Activated naive CD4-positive, alpha-beta T cell treated with anti-CD3 and anti-CD28 coated beads, Interleukin-2, amount 10 ng/mL, durations not matched to agents 7 days and 5 days (primary cell): ENCODE data around the gene DLG2.
"Not testable (repeated sequence)": the region's sequence is repeated elsewhere in the genome, so short reads cannot be mapped to it uniquely, and the experiment has no call there.

Experiments
- CTCF ChIA-PET: fragments of 350-600 bp; sonication (Branson Sonifier 250); formaldehyde crosslinking; loops from one replicate; lab custom pipeline; 2021; ENCODE audit warnings: antibody characterized with exemption; lab: Charles Lee
- DNase-seq: peaks from one replicate; pipeline ENCODE4 v3.0.0-alpha.2; 2020
- H3K27ac Mint-ChIP-seq: one replicate; pipeline ENCODE4 v1.8.0; 2021; ENCODE audit warnings: mild to moderate bottlenecking, moderate library complexity, mixed read lengths
- H3K27me3 Mint-ChIP-seq: one replicate; pipeline ENCODE4 v1.8.0; 2021; ENCODE audit warnings: mild to moderate bottlenecking, mixed read lengths
- H3K36me3 Mint-ChIP-seq: one replicate; pipeline ENCODE4 v1.8.0; 2021; ENCODE audit warnings: mixed read lengths
- H3K4me1 Mint-ChIP-seq: one replicate; pipeline ENCODE4 v1.8.0; 2021; ENCODE audit warnings: mixed read lengths
- H3K4me3 Mint-ChIP-seq: one replicate; pipeline ENCODE4 v1.8.0; 2021; ENCODE audit warnings: mild to moderate bottlenecking, moderate library complexity, mixed read lengths
- H3K9me3 Mint-ChIP-seq: one replicate; pipeline ENCODE4 v1.8.0; 2021; ENCODE audit warnings: mixed read lengths

DLG2 gene

DNA sequence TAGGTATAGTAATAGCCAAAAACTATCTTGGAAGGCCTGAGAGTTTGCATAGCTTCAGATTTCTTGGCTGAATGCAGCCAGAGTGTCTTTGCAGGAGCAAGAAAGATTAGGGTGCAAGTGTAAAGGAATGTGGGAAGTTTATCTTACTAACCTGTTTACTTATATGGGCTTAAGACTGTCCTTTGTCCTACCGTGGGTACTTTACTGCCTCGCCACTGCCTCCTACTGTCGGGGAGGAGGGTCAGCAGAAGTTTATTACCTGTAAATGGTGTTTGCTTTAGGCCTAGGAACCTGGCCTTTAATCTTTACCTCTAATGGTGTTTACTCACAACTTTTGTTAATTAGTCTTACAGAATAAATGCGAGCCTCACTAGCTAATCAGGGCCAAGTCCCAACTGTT is 633.8 kb downstream of the DLG2 start:
- no peaks in the 10 kb centered on the region for H3K27me3 Mint-ChIP-seq
- no peak overlapping the region for H3K27ac Mint-ChIP-seq
- CTCF ChIA-PET: no interaction called here
- no peak for DNase-seq
- no peak overlapping the region for H3K4me3 Mint-ChIP-seq
- no peaks in the 10 kb centered on the region for H3K36me3 Mint-ChIP-seq
- peaks cover 22% of the 10 kb centered on the region for H3K9me3 Mint-ChIP-seq
- no peaks in the 10 kb centered on the region for H3K4me1 Mint-ChIP-seq

DNA sequence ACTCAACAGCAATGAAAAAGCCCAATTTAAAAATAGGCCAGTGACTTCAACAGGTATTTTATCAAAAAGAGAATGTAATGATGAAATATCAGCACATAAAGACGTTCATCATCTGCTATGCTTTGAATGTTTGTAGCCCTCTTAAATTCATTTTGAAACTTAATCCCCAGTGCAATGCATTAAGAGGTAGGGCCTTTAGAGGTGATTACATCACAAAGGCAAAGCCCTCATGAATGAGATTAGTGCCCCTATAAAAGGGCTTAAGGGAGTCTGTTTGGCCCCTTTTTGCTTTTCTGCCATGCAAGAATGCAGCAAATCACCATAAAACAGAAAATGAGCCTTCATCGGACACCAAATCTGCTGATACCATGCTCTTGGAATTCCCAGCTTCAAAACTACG is 637.0 kb downstream of the DLG2 start:
- no peaks in the 10 kb centered on the region for H3K36me3 Mint-ChIP-seq
- peaks cover 16% of the 10 kb centered on the region for H3K9me3 Mint-ChIP-seq
- H3K4me1 Mint-ChIP-seq: no peaks in the 10 kb centered on the region
- H3K27ac Mint-ChIP-seq: no peak overlapping the region
- H3K4me3 Mint-ChIP-seq: no peak overlapping the region
- no peak for DNase-seq
- CTCF ChIA-PET: no interaction called here
- no peaks in the 10 kb centered on the region for H3K27me3 Mint-ChIP-seq

DNA sequence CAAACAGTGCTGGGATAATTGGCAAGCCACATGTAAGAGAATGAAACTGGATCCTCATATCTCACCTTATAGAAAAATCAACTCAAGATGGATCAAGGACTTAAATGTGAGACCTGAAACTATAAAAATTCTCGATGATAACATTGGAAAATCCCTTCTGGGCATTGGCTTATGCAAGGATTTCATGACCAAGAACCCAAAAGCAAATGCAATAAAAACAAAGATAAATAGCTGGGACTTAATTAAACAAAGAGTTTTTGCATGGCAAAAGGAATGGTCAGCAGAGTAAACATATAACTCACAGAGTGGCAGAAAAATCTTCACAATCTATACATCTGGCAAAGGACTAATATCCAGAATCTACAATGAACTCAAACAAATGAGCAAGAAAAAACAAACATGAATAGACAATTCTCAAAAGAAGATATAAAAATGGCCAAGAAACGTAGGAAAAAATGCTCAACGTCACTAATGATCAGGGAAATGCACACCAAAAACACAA is 639.4 kb downstream of the DLG2 start:
- H3K27me3 Mint-ChIP-seq, H3K36me3 Mint-ChIP-seq, H3K27ac Mint-ChIP-seq, H3K4me3 Mint-ChIP-seq, DNase-seq, CTCF ChIA-PET, H3K4me1 Mint-ChIP-seq: not testable (repeated sequence)
- peaks cover 24% of the 10 kb centered on the region for H3K9me3 Mint-ChIP-seq

DNA sequence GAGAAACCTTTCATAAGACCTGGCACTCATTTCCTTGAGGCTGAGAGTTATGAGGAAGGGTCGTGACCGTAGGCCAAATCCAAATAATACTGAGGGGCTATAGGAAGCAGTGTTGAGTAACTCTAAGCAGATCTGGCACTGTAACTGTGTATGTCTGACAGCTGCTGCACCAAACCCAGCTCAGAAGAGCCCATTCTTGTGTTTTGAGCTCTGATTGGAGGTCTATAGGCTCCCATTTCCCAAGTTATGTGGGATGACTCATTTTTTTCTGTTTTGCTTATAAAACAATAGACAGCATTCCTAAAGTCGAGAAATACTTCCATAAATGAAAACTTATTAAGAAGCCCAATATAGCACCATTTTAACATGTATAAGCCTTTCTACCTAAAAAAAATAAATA is 645.8 kb downstream of the DLG2 start:
- H3K4me3 Mint-ChIP-seq: no peak overlapping the region
- H3K9me3 Mint-ChIP-seq: peaks cover 29% of the 10 kb centered on the region
- no peaks in the 10 kb centered on the region for H3K4me1 Mint-ChIP-seq
- no peak overlapping the region for H3K27ac Mint-ChIP-seq
- H3K27me3 Mint-ChIP-seq: no peaks in the 10 kb centered on the region
- CTCF ChIA-PET: no interaction called here
- DNase-seq: no peak
- no peaks in the 10 kb centered on the region for H3K36me3 Mint-ChIP-seq

DNA sequence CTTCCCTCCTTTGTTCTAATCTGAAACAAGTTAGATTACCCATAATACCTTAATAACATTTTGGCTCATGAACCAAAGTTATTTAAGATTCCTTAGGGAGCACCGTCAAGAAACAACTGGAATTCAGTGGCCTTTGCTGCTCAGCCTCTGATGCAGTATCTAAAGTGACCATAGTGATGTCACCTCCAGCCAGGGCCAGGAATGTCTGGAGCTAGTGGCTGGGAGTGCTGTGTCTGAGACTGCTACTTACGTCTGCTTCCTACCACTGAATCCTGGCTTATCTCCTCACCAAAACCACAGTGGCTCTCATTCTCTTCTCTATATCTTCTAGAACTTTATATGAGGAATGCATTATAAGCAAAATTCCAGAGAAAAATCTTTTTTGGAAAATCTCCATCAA is 658.0 kb downstream of the DLG2 start:
- Mint-ChIP-seq H3K27me3 (no peaks in the 10 kb centered on the region), H3K27ac (no peak overlapping the region), H3K9me3 (peaks cover 16% of the 10 kb centered on the region), H3K4me1 (no peaks in the 10 kb centered on the region), H3K4me3 (no peak overlapping the region), H3K36me3 (no peaks in the 10 kb centered on the region)
- CTCF ChIA-PET: no interaction called here
- no peak for DNase-seq

DNA sequence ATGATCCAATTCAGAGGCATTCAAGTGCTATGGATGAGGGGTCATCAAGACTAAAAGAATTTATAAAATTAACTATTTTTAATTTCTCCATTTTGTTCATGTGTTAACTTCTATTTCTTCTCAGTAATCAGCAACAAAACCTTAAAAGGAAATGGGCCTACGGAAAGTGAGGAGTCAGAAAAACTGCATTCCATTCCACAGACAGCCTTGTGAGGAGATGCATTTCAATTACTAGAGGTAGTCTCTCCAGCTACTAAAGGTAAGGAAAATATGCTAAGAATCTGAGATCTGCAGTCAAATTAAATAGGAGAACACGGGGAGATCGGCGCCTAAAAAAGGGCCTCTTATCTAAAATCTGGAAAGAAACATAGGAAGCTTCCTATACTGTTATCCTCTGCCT is 661.7 kb downstream of the DLG2 start:
- Mint-ChIP-seq H3K9me3 (peaks cover 21% of the 10 kb centered on the region), H3K27ac (no peak overlapping the region), H3K27me3 (no peaks in the 10 kb centered on the region), H3K36me3 (no peaks in the 10 kb centered on the region), H3K4me1 (no peaks in the 10 kb centered on the region), H3K4me3 (no peak overlapping the region)
- CTCF ChIA-PET: no interaction called here
- DNase-seq: no peak

DNA sequence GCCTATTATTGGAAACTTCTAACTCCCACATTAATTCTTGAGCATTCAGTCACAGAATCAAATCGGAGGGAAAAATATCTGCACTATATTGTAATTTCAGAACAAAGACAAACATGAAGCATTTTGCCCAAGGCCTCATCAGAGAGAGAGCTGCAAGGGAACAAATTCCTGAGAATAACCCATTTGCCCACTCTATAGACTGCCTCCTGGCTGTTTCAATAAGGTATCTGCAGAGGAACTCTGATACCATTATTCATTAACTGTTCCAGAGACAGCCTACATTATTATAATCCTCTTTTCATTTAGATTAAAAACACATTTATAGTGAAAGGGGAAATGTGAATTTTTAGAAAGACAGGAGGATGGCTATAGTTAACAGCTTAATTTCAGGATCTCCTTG is 663.9 kb downstream of the DLG2 start:
- CTCF ChIA-PET: no interaction called here
- no peak for DNase-seq
- Mint-ChIP-seq H3K27me3 (no peaks in the 10 kb centered on the region), H3K4me1 (no peaks in the 10 kb centered on the region), H3K27ac (no peak overlapping the region), H3K36me3 (no peaks in the 10 kb centered on the region), H3K9me3 (peaks cover 14% of the 10 kb centered on the region), H3K4me3 (no peak overlapping the region)

DNA sequence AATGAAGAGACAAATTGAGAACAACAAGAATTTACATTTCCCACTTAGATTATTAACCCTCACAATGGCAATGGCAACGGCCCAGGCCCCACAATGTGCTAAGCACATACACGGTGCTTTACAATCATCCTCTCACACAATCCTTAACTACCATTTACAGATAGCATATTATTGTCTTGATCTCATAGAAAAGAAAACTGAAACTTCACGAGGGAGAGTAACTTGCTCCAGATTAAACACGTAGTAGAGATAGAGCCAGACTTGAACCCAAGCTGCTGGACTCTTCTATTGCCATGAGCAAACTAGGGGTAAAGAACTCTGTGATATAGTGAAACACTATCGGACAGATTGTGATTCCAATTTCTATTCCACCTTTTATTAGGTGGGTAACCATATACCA is 665.1 kb downstream of the DLG2 start:
- no peak overlapping the region for H3K27ac Mint-ChIP-seq
- no peak for DNase-seq
- H3K9me3 Mint-ChIP-seq: peaks cover 14% of the 10 kb centered on the region
- no peaks in the 10 kb centered on the region for H3K36me3 Mint-ChIP-seq
- CTCF ChIA-PET: no interaction called here
- no peak overlapping the region for H3K4me3 Mint-ChIP-seq
- no peaks in the 10 kb centered on the region for H3K4me1 Mint-ChIP-seq
- H3K27me3 Mint-ChIP-seq: no peaks in the 10 kb centered on the region

DNA sequence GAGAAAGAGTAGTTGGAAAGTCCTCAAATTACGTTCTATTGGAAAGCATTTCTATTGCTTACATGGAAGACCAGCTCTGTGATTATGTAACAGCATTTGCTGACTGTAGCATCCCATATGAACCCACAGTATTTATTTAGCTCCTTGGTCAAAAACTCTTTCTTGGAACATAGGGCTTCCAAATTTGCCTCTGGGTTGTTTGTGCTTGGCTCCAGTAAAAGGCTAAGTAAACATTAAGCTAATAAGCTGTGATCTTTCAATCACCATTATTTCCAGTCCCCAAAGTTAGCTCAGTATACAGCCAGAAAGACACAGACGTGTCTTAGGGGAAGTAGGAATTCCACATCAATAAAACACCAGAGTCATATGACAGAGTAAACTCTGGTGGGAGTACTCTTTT is 668.8 kb downstream of the DLG2 start:
- Mint-ChIP-seq H3K4me3 (no peak overlapping the region), H3K9me3 (peaks cover 14% of the 10 kb centered on the region), H3K4me1 (no peaks in the 10 kb centered on the region), H3K36me3 (no peaks in the 10 kb centered on the region), H3K27me3 (no peaks in the 10 kb centered on the region), H3K27ac (no peak overlapping the region)
- CTCF ChIA-PET: no interaction called here
- DNase-seq: no peak

DNA sequence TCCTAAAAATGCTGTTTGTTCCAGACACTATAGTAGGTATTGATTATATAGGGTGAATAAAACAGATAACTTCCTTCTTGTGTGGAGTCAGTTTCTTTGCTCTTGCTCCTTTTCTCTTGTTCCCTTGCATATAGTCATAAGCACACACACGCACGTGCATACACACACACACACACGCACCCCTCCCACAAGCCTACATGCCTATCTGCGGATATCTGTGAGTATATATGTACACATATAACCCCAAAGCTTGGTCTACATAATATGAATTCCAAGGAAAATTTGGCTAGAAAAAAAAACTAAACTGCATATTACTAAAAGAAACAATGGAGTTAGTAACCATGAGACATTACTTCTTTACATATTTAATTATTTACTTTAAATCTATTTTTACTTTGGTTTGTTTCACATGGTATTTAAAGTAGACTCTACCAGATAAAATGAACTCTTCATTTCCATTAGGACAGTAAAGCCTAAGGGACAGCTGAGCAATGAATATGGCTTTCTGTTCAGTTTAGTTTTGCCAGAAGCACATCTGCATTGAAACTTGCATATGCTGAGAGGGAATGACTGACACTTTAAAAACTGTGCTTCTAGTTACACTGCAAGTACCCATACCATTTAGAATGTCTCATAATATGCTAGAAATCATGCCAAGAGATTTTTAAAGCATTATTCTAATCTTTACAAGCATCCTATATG is 676.4 kb downstream of the DLG2 start:
- no peak overlapping the region for H3K27ac Mint-ChIP-seq
- H3K9me3 Mint-ChIP-seq: peaks cover 29% of the 10 kb centered on the region
- H3K4me1 Mint-ChIP-seq: no peaks in the 10 kb centered on the region
- H3K4me3 Mint-ChIP-seq: no peak overlapping the region
- H3K27me3 Mint-ChIP-seq: no peaks in the 10 kb centered on the region
- CTCF ChIA-PET: interaction anchor here (0.5 kb wide), 1 partner anchor 28 kb away, joined by 3 read pairs; no protein-coding TSS in a partner anchor
- H3K36me3 Mint-ChIP-seq: no peaks in the 10 kb centered on the region
- DNase-seq: no peak

DNA sequence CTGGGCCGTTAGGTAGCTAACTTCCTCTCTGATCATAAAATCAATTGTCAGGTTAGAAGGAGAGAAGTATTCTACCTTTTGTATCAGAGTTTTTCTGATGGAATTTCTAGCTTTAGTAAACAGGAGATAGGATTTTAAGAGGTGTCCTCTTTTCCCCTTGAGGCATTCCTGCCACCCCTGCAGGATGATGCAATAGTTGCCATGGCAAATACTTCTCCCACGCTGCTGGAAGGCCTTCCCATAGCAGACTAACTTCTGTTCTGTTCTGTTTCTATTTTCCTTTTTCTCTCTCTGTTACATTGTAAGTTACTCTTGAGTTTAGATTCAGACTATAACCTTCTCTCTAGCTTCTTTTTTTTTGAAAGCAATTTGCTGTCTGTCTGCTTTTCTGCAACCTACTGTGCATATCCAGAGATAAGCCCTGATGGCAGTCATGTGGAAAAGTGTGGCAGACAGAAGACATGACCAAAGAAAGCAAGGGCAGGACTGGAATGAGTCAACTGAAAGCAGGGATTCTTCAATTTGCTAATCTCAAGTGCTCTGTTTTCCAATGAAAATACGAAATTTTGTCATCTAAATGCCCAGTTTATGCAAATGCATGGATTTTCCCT is 679.1 kb downstream of the DLG2 start:
- Mint-ChIP-seq H3K27ac (no peak overlapping the region), H3K4me3 (no peak overlapping the region), H3K4me1 (no peaks in the 10 kb centered on the region), H3K27me3 (no peaks in the 10 kb centered on the region), H3K9me3 (peaks cover 38% of the 10 kb centered on the region), H3K36me3 (no peaks in the 10 kb centered on the region)
- no peak for DNase-seq
- CTCF ChIA-PET: no interaction called here

DNA sequence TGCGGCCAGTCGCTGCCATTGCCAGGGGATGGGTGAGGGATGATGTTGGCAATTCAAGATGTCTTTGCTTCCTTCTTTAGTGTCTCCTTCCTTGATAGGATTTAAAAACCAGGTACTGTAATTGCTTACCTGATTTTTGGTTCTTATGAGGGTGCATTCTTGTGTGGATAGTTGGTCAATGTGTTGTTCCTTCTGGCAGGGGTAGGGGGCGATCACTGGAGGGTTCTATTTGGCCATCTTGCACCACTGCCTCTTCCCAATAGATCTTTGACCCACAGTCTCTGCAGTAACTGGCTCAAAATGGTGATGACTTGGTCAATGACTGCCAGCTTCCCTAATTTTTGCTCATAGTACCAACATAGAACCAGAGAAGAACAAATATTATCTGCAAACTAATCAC is 680.1 kb downstream of the DLG2 start:
- no peaks in the 10 kb centered on the region for H3K4me1 Mint-ChIP-seq
- DNase-seq: no peak
- no peaks in the 10 kb centered on the region for H3K36me3 Mint-ChIP-seq
- H3K27me3 Mint-ChIP-seq: no peaks in the 10 kb centered on the region
- CTCF ChIA-PET: no interaction called here
- H3K4me3 Mint-ChIP-seq: no peak overlapping the region
- H3K27ac Mint-ChIP-seq: no peak overlapping the region
- H3K9me3 Mint-ChIP-seq: peaks cover 42% of the 10 kb centered on the region

DNA sequence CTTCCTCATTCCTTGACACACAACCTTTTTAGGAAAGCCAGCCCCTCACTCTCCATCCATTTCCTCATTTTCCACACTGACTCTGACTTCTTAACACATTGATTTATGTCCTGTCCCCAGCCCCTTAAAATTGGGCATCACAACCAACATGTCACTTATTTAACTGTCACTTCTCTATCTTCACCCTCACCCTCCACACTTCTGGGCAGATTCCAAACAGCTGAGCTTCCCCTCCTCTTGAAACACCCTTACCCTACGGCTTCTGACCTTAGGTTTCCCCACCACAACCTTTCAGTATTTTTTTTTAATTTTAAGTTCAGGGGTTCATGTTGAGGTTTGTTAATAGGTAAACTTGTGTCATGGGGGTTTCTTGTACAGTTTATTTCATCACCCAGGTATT is 696.3 kb downstream of the DLG2 start:
- DNase-seq: no peak
- H3K36me3 Mint-ChIP-seq: no peaks in the 10 kb centered on the region
- H3K27me3 Mint-ChIP-seq: no peaks in the 10 kb centered on the region
- no peak overlapping the region for H3K4me3 Mint-ChIP-seq
- H3K4me1 Mint-ChIP-seq: no peaks in the 10 kb centered on the region
- H3K9me3 Mint-ChIP-seq: peaks cover 18% of the 10 kb centered on the region
- no peak overlapping the region for H3K27ac Mint-ChIP-seq
- CTCF ChIA-PET: no interaction called here

DNA sequence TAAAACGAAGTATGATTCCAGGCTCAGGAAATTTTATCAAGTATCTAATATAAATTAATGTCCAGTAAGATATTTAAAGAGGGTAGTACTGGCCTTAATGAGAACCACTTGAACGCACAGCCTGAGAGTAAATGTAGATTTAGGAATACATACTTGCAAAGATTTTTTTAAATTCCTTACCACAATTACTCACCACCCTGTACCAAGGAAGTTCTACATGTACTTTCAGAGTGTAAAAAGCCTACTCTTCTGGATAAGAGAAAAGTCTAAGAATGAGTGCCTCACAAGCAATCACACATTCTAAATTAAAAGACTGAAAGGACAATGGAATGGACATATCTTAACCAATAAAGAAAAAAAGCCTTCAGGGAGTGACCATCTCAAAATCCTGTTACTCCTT is 697.4 kb downstream of the DLG2 start:
- no peaks in the 10 kb centered on the region for H3K4me1 Mint-ChIP-seq
- CTCF ChIA-PET: no interaction called here
- no peak overlapping the region for H3K4me3 Mint-ChIP-seq
- H3K27ac Mint-ChIP-seq: no peak overlapping the region
- H3K9me3 Mint-ChIP-seq: peaks cover 13% of the 10 kb centered on the region
- H3K27me3 Mint-ChIP-seq: no peaks in the 10 kb centered on the region
- DNase-seq: no peak
- no peaks in the 10 kb centered on the region for H3K36me3 Mint-ChIP-seq

DNA sequence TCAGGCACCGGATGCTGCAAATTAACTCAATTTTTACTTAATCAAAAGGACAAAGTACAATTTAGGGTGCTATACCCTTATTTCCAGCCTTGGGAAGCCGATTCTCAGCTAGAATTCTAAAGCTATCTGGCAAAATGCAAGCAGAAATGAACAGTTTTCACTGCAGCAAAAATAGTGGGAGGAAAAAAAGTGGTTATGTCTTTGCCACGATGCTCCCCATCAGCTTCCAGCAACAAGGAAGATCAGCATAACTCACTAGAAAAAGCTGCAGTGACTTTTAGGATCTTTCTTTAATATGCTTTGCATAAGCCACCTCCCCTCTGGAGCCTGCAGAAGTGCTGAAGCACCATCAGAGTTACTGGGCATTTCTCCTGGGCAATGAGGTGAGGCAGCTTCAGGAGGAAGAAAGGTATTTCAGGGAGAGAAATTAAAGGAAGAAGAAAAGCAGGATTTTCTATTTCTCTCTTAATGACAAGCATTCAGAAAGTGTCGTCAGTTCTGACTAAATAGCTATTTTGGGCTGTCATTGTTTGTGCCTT is 702.9 kb downstream of the DLG2 start:
- Mint-ChIP-seq H3K27me3 (no peaks in the 10 kb centered on the region), H3K9me3 (peaks cover 3% of the 10 kb centered on the region), H3K27ac (no peak overlapping the region), H3K36me3 (no peaks in the 10 kb centered on the region), H3K4me1 (no peaks in the 10 kb centered on the region), H3K4me3 (no peak overlapping the region)
- CTCF ChIA-PET: no interaction called here
- no peak for DNase-seq
